Stomach (tissue), 4 donors: ENCODE results near the gene LRRC7.

Source experiments
- EP300 ChIP-seq: sonication (generic); formaldehyde crosslinking; IDR thresholded peaks from one replicate; pipeline ENCODE4 v1.6.1; 2017; ENCODE audit warnings: antibody characterized with exemption
- POLR2A ChIP-seq, 4 donors: fragments of 450-650 bp; IDR thresholded peaks; one replicate each; pipeline ENCODE4 v1.6.1; 2016; ENCODE audit warnings: antibody characterized with exemption in 4 of 4, control low read depth in 2 of 4, mild to moderate bottlenecking in 1 of 4, moderate library complexity in 1 of 4
- POLR2AphosphoS5 ChIP-seq, 3 donors: sonication (generic); formaldehyde crosslinking; IDR thresholded peaks; one replicate each; pipeline ENCODE4 v1.6.1; 2016; ENCODE audit warnings: antibody characterized with exemption in 3 of 3
- TF ChIP-seq, protein P1 (sequence below), 7 experiments: fragments of 450-650 bp in 4 of 7; fragments of 200-600 bp in 3 of 7; sonication (generic) in 3 of 7; IDR thresholded peaks; one replicate each; pipeline ENCODE4 v1.5.1; 2016 to 2019; ENCODE audit warnings: antibody characterized with exemption in 7 of 7, control low read depth in 2 of 7, mild to moderate bottlenecking in 1 of 7

DNA sequence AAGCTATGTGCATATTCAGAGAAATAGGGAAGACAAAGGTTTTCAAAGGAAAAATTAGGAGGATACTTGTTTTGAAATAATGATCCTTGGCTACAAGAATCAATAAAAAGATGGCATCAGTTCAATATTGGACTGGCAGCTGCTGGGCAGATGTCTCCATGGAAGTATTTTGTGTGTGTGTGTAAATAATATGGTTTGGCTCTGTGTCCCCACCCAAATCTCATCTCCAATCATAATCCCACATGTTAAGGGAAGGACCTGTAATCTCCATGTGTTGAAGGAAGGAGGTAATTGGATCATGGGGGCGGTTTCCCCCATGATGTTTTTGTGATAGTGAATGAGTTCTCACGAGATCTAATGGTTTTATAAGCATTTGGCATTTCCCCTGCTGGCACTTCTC lies 40.4 kb upstream of the LRRC7 start:
- TF ChIP-seq, protein P1, sequence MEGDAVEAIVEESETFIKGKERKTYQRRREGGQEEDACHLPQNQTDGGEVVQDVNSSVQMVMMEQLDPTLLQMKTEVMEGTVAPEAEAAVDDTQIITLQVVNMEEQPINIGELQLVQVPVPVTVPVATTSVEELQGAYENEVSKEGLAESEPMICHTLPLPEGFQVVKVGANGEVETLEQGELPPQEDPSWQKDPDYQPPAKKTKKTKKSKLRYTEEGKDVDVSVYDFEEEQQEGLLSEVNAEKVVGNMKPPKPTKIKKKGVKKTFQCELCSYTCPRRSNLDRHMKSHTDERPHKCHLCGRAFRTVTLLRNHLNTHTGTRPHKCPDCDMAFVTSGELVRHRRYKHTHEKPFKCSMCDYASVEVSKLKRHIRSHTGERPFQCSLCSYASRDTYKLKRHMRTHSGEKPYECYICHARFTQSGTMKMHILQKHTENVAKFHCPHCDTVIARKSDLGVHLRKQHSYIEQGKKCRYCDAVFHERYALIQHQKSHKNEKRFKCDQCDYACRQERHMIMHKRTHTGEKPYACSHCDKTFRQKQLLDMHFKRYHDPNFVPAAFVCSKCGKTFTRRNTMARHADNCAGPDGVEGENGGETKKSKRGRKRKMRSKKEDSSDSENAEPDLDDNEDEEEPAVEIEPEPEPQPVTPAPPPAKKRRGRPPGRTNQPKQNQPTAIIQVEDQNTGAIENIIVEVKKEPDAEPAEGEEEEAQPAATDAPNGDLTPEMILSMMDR (IDR thresholded peaks at IDR 0.05): no peak
- TF ChIP-seq POLR2A (IDR thresholded peaks at IDR 0.05) (no peak), POLR2AphosphoS5 (IDR thresholded peaks at IDR 0.05) (no peak), EP300 (no peak)
